ENCODE measurements around the gene GBA3. TPM values are rescaled to one million over a fixed set of nuclear protein-coding genes. Genes with fewer than 3 reads are reported as not detected.

GBA3 gene
- total RNA-seq, 1 donor from 2014 or later, result not detected

DNA sequence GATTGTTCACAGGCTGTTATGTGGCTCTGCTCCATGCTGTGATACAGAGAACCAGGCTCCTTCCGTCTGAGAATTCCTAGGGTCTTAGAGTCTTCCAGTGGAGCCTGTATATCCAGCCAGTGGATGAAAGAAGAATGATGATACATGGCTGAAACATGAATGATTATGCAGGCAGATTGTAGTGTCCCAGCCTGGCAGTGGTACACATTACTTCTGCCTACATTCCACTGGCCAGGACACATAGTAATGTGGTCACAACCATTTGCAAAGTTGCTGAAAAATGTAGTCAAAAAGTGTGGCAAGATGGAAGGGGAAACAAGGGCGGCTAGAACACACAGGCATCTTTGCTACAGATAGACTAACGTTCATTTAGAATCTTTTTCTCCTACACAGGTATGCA lies 4.5 kb upstream of the GBA3 start:
- TF ChIP-seq, protein P1, sequence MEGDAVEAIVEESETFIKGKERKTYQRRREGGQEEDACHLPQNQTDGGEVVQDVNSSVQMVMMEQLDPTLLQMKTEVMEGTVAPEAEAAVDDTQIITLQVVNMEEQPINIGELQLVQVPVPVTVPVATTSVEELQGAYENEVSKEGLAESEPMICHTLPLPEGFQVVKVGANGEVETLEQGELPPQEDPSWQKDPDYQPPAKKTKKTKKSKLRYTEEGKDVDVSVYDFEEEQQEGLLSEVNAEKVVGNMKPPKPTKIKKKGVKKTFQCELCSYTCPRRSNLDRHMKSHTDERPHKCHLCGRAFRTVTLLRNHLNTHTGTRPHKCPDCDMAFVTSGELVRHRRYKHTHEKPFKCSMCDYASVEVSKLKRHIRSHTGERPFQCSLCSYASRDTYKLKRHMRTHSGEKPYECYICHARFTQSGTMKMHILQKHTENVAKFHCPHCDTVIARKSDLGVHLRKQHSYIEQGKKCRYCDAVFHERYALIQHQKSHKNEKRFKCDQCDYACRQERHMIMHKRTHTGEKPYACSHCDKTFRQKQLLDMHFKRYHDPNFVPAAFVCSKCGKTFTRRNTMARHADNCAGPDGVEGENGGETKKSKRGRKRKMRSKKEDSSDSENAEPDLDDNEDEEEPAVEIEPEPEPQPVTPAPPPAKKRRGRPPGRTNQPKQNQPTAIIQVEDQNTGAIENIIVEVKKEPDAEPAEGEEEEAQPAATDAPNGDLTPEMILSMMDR (IDR thresholded peaks at IDR 0.05), result no peak
- Mint-ChIP-seq H3K4me1 (ENCODE audit: low read depth) (peaks cover 4% of the 10 kb centered on the region), H3K9me3 (ENCODE audit: low read depth) (no peaks in the 10 kb centered on the region), H3K27ac (ENCODE audit: unreplicated experiment) (no peak overlapping the region), H3K4me3 (ENCODE audit: unreplicated experiment) (no peak overlapping the region), H3K27me3 (ENCODE audit: low read depth) (peaks cover 21% of the 10 kb centered on the region), H3K36me3 (ENCODE audit: low read depth) (no peaks in the 10 kb centered on the region)
- DNase-seq (ENCODE audit: low spot score), result no peak

DNA sequence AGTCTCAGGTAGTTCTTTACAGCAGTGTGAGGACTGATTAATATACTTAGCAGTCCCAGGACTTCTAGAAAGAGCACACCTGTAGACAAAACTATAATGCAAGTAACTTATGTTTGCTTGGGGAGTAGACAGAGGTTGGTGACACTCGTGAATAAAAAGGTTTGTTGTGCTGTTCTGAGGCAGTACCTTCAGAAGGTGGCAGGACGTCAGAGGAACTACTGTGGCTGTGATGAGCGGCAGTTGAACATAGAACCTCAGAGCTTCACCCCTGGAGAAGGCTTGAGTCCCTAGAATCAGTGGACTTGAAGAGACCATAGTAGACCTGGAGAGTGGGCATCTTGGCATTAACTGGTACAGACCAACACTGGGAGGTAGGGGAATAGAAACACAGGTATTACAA lies 3.3 kb upstream of the GBA3 start:
- Mint-ChIP-seq H3K27me3 (ENCODE audit: low read depth) (peaks cover 30% of the 10 kb centered on the region), H3K4me1 (ENCODE audit: low read depth) (peaks cover 4% of the 10 kb centered on the region), H3K36me3 (ENCODE audit: low read depth) (no peaks in the 10 kb centered on the region), H3K27ac (ENCODE audit: unreplicated experiment) (no peak overlapping the region), H3K9me3 (ENCODE audit: low read depth) (no peaks in the 10 kb centered on the region), H3K4me3 (ENCODE audit: unreplicated experiment) (no peak overlapping the region)
- DNase-seq (ENCODE audit: low spot score), result no peak
- TF ChIP-seq, protein P1 (IDR thresholded peaks at IDR 0.05), result no peak

DNA sequence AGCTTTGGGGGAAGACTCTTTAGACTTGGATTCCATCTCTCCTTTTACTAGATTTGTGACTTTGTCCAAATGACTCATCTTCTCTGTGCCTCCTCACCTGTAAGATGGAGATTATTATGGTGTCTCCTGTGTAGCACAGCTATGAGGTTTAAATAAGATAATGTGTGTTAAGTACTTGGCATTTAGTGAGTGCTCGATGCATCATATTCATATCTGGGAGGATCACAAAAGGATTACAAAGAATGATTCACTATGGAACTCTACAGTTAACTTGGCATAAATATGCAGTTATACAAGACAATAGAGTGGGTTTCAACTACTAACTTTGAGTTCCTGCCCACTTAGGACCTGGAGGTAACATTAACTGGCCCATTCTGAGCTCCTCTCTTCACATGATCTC lies 2.3 kb downstream of the GBA3 start:
- no peaks in the 10 kb centered on the region for H3K36me3 Mint-ChIP-seq (ENCODE audit: low read depth)
- H3K4me1 Mint-ChIP-seq (ENCODE audit: low read depth), result no peaks in the 10 kb centered on the region
- no peaks in the 10 kb centered on the region for H3K9me3 Mint-ChIP-seq (ENCODE audit: low read depth)
- H3K27ac Mint-ChIP-seq (ENCODE audit: unreplicated experiment), result no peak overlapping the region
- no peak overlapping the region for H3K4me3 Mint-ChIP-seq (ENCODE audit: unreplicated experiment)
- DNase-seq (ENCODE audit: low spot score), result no peak
- H3K27me3 Mint-ChIP-seq (ENCODE audit: low read depth), result peaks cover 42% of the 10 kb centered on the region
- TF ChIP-seq, protein P1 (IDR thresholded peaks at IDR 0.05), result no peak

DNA sequence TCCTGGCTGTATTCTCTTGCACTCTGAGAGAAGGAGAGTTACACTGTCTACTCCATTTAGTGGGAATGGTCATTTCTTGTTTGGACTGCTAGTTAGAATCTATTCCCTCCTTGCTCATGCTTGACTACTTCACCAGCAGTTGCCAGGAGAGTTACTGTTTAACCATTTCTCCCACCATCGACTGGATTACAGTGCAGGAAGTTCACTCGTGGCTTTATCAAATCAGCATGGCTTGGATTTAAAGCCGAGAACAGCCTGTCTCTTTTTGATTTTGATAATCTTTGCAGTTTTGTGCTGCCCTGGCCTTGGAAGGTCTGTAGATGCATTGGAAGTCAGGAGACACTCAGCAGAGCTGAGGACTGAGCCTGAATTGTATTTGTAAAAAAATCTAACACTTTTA lies 3.2 kb downstream of the GBA3 start:
- DNase-seq (ENCODE audit: low spot score), result no peak
- Mint-ChIP-seq H3K4me1 (ENCODE audit: low read depth) (no peaks in the 10 kb centered on the region), H3K27me3 (ENCODE audit: low read depth) (peaks cover 47% of the 10 kb centered on the region), H3K4me3 (ENCODE audit: unreplicated experiment) (no peak overlapping the region), H3K27ac (ENCODE audit: unreplicated experiment) (no peak overlapping the region), H3K36me3 (ENCODE audit: low read depth) (no peaks in the 10 kb centered on the region), H3K9me3 (ENCODE audit: low read depth) (peaks cover 3% of the 10 kb centered on the region)
- TF ChIP-seq, protein P1 (IDR thresholded peaks at IDR 0.05), result no peak

DNA sequence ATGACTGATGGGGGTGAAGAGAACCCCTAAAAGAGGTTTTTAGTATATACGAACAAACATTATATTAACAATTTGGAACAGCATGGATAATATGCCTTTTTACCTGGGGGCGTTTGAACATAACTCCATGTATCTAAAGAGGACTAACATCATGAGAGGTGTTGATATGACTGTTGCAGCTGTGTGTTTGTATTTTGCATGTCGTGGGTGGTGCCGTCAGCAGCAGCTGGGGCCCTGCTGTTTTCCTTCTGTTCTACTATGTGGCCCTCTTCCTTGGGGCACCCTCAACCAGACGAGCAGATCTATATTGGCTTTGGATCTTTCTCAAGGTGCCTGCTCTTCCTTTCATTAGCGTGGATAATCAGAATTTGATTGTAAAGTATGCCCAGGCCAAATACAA lies 11.2 kb downstream of the GBA3 start:
- TF ChIP-seq, protein P1 (IDR thresholded peaks at IDR 0.05), result no peak
- no peaks in the 10 kb centered on the region for H3K36me3 Mint-ChIP-seq (ENCODE audit: low read depth)
- H3K27ac Mint-ChIP-seq (ENCODE audit: unreplicated experiment), result no peak overlapping the region

More for the DNA sequence above, 11.2 kb downstream of the GBA3 start:
- H3K4me1 Mint-ChIP-seq (ENCODE audit: low read depth), result no peaks in the 10 kb centered on the region
- peaks cover 5% of the 10 kb centered on the region for H3K9me3 Mint-ChIP-seq (ENCODE audit: low read depth)
- no peak overlapping the region for H3K4me3 Mint-ChIP-seq (ENCODE audit: unreplicated experiment)
- H3K27me3 Mint-ChIP-seq (ENCODE audit: low read depth), result peaks cover 27% of the 10 kb centered on the region
- no peak for DNase-seq (ENCODE audit: low spot score)
